Effector memory CD8-positive, alpha-beta T cell (primary cell): ENCODE results near the gene MED23.

Experiments used
- ATAC-seq: fragments of 150-1000 bp; cut with Tn5 transposase; replicated peaks from 2 replicates; pipeline ENCODE4 v1.10.0; 2021; ENCODE audit warnings: mild to moderate bottlenecking, moderate library complexity
- DNase-seq, 3 experiments: peaks; one replicate each; pipeline ENCODE4 v3.0.0; 2021
- H3K27ac Mint-ChIP-seq, 2 donors: one replicate each; pipeline ENCODE4 v1.8.0; 2022; ENCODE audit warnings: mild to moderate bottlenecking in 2 of 2, mixed read lengths in 2 of 2, moderate library complexity in 2 of 2
- H3K27me3 Mint-ChIP-seq, 2 donors: one replicate each; pipeline ENCODE4 v1.8.0; 2022; ENCODE audit warnings: mixed read lengths in 2 of 2
- H3K36me3 Mint-ChIP-seq: one replicate; pipeline ENCODE4 v1.8.0; 2022; ENCODE audit warnings: mild to moderate bottlenecking, moderate library complexity, mixed read lengths; ENCODE audit not compliant: insufficient read depth
- H3K4me1 Mint-ChIP-seq, 2 donors: one replicate each; pipeline ENCODE4 v1.8.0; 2022; ENCODE audit warnings: low read depth in 2 of 2, mixed read lengths in 2 of 2
- H3K4me3 Mint-ChIP-seq, 2 donors: one replicate each; pipeline ENCODE4 v1.8.0; 2022; ENCODE audit warnings: mild to moderate bottlenecking in 2 of 2, mixed read lengths in 2 of 2, moderate library complexity in 2 of 2
- H3K9me3 Mint-ChIP-seq, 2 donors: one replicate each; pipeline ENCODE4 v1.8.0; 2022; ENCODE audit warnings: mixed read lengths in 2 of 2
- total RNA-seq, 9 experiments: gene quantifications; one replicate each; lab custom pipeline; 2026; lab: John Stamatoyannopoulos, UW

The MED23 gene
- 84.0 to 135 (median 105) reads per million in 9 experiments for total RNA-seq

- Mint-ChIP-seq H3K27me3 (no peaks in the 10 kb centered on the region), H3K4me3 (peak within 1 kb of the TSS; percentile 97 to 99), H3K36me3 (peaks cover 33% of the 10 kb centered on the region), H3K9me3 (no peaks in the 10 kb centered on the region), H3K4me1 (peaks cover 8 to 23% of the 10 kb centered on the region in 2 donors), H3K27ac (peak within 1 kb of the TSS; percentile 92 to 96)
- DNase-seq (peak; percentile 96 to 99 (median 97)), ATAC-seq (peak; percentile 92)
Measured at GRCh38 chr6:131627724-131628682, at the start of gene MED23. Gene MED23 (minus strand): TSS chr6:131628242. CDS start chr6:131628049, 193 bp downstream.

- DNase-seq (no peak), ATAC-seq (no peak)
- Mint-ChIP-seq H3K4me1 (no peaks in the 10 kb centered on the region), H3K27me3 (no peaks in the 10 kb centered on the region), H3K4me3 (no peak overlapping the region), H3K36me3 (no peaks in the 10 kb centered on the region), H3K9me3 (no peaks in the 10 kb centered on the region), H3K27ac (no peak overlapping the region)
Measured at GRCh38 chr6:131673184-131673583, 45.1 kb upstream of the MED23 start.

GRCh38 chr6:131669891-131670290 is 41.8 kb upstream of the MED23 start:
- Mint-ChIP-seq H3K27me3 (no peaks in the 10 kb centered on the region), H3K27ac (no peak overlapping the region), H3K4me1 (no peaks in the 10 kb centered on the region), H3K9me3 (no peaks in the 10 kb centered on the region), H3K36me3 (no peaks in the 10 kb centered on the region), H3K4me3 (no peak overlapping the region)
- ATAC-seq (no peak), DNase-seq (no peak)

- ATAC-seq = no peak
- no peaks in the 10 kb centered on the region for H3K36me3 Mint-ChIP-seq
- no peaks in the 10 kb centered on the region for H3K27me3 Mint-ChIP-seq
- H3K27ac Mint-ChIP-seq = no peak overlapping the region
- DNase-seq = no peak
- no peaks in the 10 kb centered on the region for H3K9me3 Mint-ChIP-seq
- no peak overlapping the region for H3K4me3 Mint-ChIP-seq
- no peaks in the 10 kb centered on the region for H3K4me1 Mint-ChIP-seq
Measured at GRCh38 chr6:131663578-131664165, 35.6 kb upstream of the MED23 start.

GRCh38 chr6:131660195-131660594 is 32.2 kb upstream of the MED23 start:
- Mint-ChIP-seq H3K4me3 (no peak overlapping the region), H3K9me3 (no peaks in the 10 kb centered on the region), H3K27me3 (no peaks in the 10 kb centered on the region), H3K4me1 (no peaks in the 10 kb centered on the region), H3K36me3 (no peaks in the 10 kb centered on the region), H3K27ac (no peak overlapping the region)
- ATAC-seq (no peak), DNase-seq (no peak)

GRCh38 chr6:131658287-131658686 is 30.2 kb upstream of the MED23 start:
- Mint-ChIP-seq H3K9me3 (no peaks in the 10 kb centered on the region), H3K4me3 (no peak overlapping the region)

GRCh38 chr6:131657630-131658111 is 29.6 kb upstream of the MED23 start:
- Mint-ChIP-seq H3K36me3 (no peaks in the 10 kb centered on the region), H3K4me3 (no peak overlapping the region), H3K27ac (no peak overlapping the region), H3K9me3 (no peaks in the 10 kb centered on the region), H3K27me3 (no peaks in the 10 kb centered on the region), H3K4me1 (no peaks in the 10 kb centered on the region)
- DNase-seq (no peak), ATAC-seq (no peak)

More at GRCh38 chr6:131658287-131658686, 30.2 kb upstream of the MED23 start:
- Mint-ChIP-seq H3K27ac (no peak overlapping the region), H3K36me3 (no peaks in the 10 kb centered on the region), H3K4me1 (no peaks in the 10 kb centered on the region), H3K27me3 (no peaks in the 10 kb centered on the region)
- ATAC-seq = no peak
- DNase-seq = no peak

- Mint-ChIP-seq H3K4me1 (no peaks in the 10 kb centered on the region), H3K9me3 (no peaks in the 10 kb centered on the region), H3K27ac (no peak overlapping the region), H3K27me3 (no peaks in the 10 kb centered on the region), H3K4me3 (no peak overlapping the region), H3K36me3 (no peaks in the 10 kb centered on the region)
- DNase-seq (no peak), ATAC-seq (no peak)
Measured at GRCh38 chr6:131657222-131657621, 29.2 kb upstream of the MED23 start.

GRCh38 chr6:131656667-131657066 is 28.6 kb upstream of the MED23 start:
- DNase-seq (no peak), ATAC-seq (no peak)
- H3K4me1 Mint-ChIP-seq = no peaks in the 10 kb centered on the region
- no peaks in the 10 kb centered on the region for H3K36me3 Mint-ChIP-seq
- no peak overlapping the region for H3K4me3 Mint-ChIP-seq
- no peak overlapping the region for H3K27ac Mint-ChIP-seq
- no peaks in the 10 kb centered on the region for H3K9me3 Mint-ChIP-seq
- H3K27me3 Mint-ChIP-seq = no peaks in the 10 kb centered on the region

GRCh38 chr6:131655951-131656350 is 27.9 kb upstream of the MED23 start:
- Mint-ChIP-seq H3K4me1 (no peaks in the 10 kb centered on the region), H3K4me3 (no peak overlapping the region), H3K36me3 (no peaks in the 10 kb centered on the region), H3K27ac (no peak overlapping the region), H3K27me3 (no peaks in the 10 kb centered on the region), H3K9me3 (no peaks in the 10 kb centered on the region)
- ATAC-seq (no peak), DNase-seq (no peak)

GRCh38 chr6:131655387-131655786 is 27.3 kb upstream of the MED23 start:
- no peaks in the 10 kb centered on the region for H3K36me3 Mint-ChIP-seq

GRCh38 chr6:131654326-131654725 is 26.3 kb upstream of the MED23 start:
- Mint-ChIP-seq H3K9me3 (no peaks in the 10 kb centered on the region), H3K36me3 (no peaks in the 10 kb centered on the region), H3K4me1 (no peaks in the 10 kb centered on the region), H3K27ac (no peak overlapping the region), H3K27me3 (no peaks in the 10 kb centered on the region), H3K4me3 (no peak overlapping the region)
- DNase-seq (no peak), ATAC-seq (no peak)

More at GRCh38 chr6:131655387-131655786, 27.3 kb upstream of the MED23 start:
- Mint-ChIP-seq H3K9me3 (no peaks in the 10 kb centered on the region), H3K4me3 (no peak overlapping the region), H3K27ac (no peak overlapping the region), H3K27me3 (no peaks in the 10 kb centered on the region), H3K4me1 (no peaks in the 10 kb centered on the region)
- ATAC-seq = no peak
- no peak for DNase-seq

GRCh38 chr6:131652472-131652871 is 24.4 kb upstream of the MED23 start:
- Mint-ChIP-seq H3K27ac (no peak overlapping the region), H3K27me3 (no peaks in the 10 kb centered on the region), H3K4me3 (no peak overlapping the region), H3K9me3 (no peaks in the 10 kb centered on the region), H3K36me3 (no peaks in the 10 kb centered on the region), H3K4me1 (no peaks in the 10 kb centered on the region)
- ATAC-seq (no peak), DNase-seq (no peak)

- no peaks in the 10 kb centered on the region for H3K27me3 Mint-ChIP-seq
- H3K36me3 Mint-ChIP-seq = no peaks in the 10 kb centered on the region
- no peaks in the 10 kb centered on the region for H3K9me3 Mint-ChIP-seq
- no peaks in the 10 kb centered on the region for H3K4me1 Mint-ChIP-seq
- DNase-seq (no peak), ATAC-seq (no peak)
- H3K4me3 Mint-ChIP-seq = no peak overlapping the region
- H3K27ac Mint-ChIP-seq = no peak overlapping the region
Measured at GRCh38 chr6:131651782-131652181, 23.7 kb upstream of the MED23 start.
